ENCODE data around the gene BRINP2. TPM values are rescaled to one million over a fixed set of nuclear protein-coding genes. Genes with fewer than 3 reads are reported as not detected.

BRINP2 gene
- total and polyA plus RNA-seq, 7 donors, result 0.09 to 1.4 (median 0.14) TPM; not detected in 4

DNA sequence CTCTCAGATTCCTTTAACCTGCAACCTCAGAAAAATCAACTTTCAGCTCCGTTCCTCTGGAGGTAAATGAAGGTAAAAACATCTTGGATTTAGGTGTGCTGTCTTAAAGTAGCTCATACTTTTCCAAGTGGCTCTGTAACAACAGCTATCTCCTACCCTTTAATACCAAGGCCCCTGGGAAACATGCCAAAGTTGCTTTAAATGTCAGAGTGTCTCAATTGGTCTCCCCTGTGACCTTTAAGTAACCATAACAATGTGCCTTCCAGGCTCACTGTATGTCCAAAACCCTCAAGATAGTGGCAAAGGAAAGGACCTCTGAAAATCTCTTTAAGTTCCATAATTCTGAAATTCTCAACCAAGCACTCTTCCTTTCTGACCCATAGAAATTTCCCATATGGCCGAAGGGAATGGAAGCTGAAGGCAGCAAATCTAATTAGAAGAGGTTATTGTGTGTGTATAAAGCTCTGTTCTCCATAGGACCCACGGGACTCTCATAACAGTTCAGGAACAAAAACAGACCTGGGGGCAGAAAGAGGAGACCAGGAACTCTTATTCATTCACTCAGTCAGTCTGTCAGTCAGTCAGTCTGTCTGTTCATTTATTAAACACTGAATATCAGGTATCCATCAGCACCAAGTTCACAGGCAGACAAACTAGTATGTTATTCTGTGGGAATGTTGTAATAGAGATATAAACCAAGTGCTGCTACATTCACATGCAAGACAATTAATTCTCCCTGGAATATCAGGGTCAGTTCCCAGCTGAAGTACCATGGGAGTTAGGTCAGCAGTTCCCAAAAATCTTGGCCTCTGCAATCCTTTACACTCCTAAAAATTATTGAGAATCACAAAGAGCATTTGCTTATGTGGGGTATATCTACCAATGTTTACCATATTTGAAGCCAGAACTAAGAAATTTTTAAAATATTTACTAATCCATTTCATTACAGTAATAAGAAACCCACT, 25.4 kb upstream of the BRINP2 start:
- no peaks in the 10 kb centered on the region for H3K36me3 ChIP-seq

DNA sequence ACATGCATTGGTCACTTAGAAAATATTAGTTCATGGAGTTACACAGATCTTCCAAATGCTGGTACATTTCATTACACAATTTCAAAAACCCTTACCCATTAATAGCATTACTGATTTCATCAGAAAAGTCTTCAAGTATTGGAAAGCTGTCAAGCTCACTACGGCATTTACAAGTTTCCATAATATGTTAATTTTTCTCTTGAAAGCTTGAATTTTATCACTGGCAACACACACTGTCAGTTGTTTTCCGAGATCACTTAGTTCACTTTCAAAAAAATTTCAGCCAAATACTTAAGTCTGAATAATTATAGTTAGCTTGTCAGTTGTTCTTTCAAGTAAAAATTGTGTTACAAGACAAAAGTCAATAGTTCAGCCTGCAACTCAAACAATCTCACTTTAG, 24.3 kb upstream of the BRINP2 start:
- Histone ChIP-seq H3K27ac (no peak overlapping the region), H3K4me3 (no peak overlapping the region), H3K36me3 (no peaks in the 10 kb centered on the region), H3K27me3 (no peaks in the 10 kb centered on the region), H3K9me3 (no peaks in the 10 kb centered on the region), H3K4me1 (peaks cover 0 to 9% (median 0%) of the 10 kb centered on the region in 4 donors)
- intact Hi-C loops (cut with DNase I), result no loop called here
- no peak for DNase-seq
- TF ChIP-seq POLR2AphosphoS5 (IDR thresholded peaks at IDR 0.05) (no peak), EP300 (IDR thresholded peaks at IDR 0.05) (no peak), POLR2A (IDR thresholded peaks at IDR 0.05) (no peak)
- TF ChIP-seq, protein P1, sequence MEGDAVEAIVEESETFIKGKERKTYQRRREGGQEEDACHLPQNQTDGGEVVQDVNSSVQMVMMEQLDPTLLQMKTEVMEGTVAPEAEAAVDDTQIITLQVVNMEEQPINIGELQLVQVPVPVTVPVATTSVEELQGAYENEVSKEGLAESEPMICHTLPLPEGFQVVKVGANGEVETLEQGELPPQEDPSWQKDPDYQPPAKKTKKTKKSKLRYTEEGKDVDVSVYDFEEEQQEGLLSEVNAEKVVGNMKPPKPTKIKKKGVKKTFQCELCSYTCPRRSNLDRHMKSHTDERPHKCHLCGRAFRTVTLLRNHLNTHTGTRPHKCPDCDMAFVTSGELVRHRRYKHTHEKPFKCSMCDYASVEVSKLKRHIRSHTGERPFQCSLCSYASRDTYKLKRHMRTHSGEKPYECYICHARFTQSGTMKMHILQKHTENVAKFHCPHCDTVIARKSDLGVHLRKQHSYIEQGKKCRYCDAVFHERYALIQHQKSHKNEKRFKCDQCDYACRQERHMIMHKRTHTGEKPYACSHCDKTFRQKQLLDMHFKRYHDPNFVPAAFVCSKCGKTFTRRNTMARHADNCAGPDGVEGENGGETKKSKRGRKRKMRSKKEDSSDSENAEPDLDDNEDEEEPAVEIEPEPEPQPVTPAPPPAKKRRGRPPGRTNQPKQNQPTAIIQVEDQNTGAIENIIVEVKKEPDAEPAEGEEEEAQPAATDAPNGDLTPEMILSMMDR (IDR thresholded peaks at IDR 0.05), result no peak
- WGBS, 2 donors, result 69 to 73% methylated on average over 2 of the region's 2 CpGs

More for the DNA sequence above, 25.4 kb upstream of the BRINP2 start:
- Histone ChIP-seq H3K27me3 (no peaks in the 10 kb centered on the region), H3K4me1 (peaks cover 0 to 9% (median 0%) of the 10 kb centered on the region in 4 donors), H3K4me3 (no peak overlapping the region), H3K27ac (no peak overlapping the region), H3K9me3 (no peaks in the 10 kb centered on the region)
- intact Hi-C loops (cut with DNase I), result no loop called here
- WGBS, 2 donors, result 63 to 72% methylated on average over 3 of the region's 3 CpGs
- no peak for TF ChIP-seq EP300 (IDR thresholded peaks at IDR 0.05)
- TF ChIP-seq POLR2AphosphoS5 (IDR thresholded peaks at IDR 0.05), result no peak
- TF ChIP-seq, protein P1 (IDR thresholded peaks at IDR 0.05), result no peak
- TF ChIP-seq POLR2A (IDR thresholded peaks at IDR 0.05), result no peak
- DNase-seq, result no peak

DNA sequence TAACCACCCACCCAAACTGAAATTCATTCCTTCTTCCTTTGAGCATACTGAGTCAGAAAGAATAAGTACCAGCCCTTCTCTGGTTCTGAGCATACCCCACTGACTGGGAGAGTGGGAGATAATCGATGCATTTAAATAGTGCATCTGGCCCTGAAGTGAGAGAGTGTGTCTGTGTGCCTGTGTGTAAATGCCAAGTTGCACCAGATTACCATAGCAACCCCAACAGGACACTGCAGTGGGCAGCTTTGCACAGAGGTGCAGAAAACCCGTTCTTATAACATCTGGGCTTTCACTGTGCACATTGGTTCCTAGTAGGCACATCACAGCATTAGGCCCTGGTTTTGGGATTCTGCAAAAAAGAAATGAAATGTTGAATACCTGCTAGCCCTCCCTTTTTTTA, 8.5 kb upstream of the BRINP2 start:
- TF ChIP-seq, protein P1 (IDR thresholded peaks at IDR 0.05), result no peak
- TF ChIP-seq POLR2AphosphoS5 (IDR thresholded peaks at IDR 0.05) (no peak), EP300 (IDR thresholded peaks at IDR 0.05) (no peak), POLR2A (IDR thresholded peaks at IDR 0.05) (no peak)
- Histone ChIP-seq H3K27me3 (peaks cover 0 to 49% (median 25%) of the 10 kb centered on the region in 3 donors), H3K27ac (no peak overlapping the region), H3K4me1 (peaks cover 0 to 13% (median 10%) of the 10 kb centered on the region in 4 donors), H3K4me3 (no peak overlapping the region), H3K9me3 (no peaks in the 10 kb centered on the region), H3K36me3 (no peaks in the 10 kb centered on the region)
- DNase-seq, result no peak
- 65 to 72% methylated on average over 2 of the region's 2 CpGs for WGBS, 2 donors
- intact Hi-C loops (cut with DNase I), result no loop called here

DNA sequence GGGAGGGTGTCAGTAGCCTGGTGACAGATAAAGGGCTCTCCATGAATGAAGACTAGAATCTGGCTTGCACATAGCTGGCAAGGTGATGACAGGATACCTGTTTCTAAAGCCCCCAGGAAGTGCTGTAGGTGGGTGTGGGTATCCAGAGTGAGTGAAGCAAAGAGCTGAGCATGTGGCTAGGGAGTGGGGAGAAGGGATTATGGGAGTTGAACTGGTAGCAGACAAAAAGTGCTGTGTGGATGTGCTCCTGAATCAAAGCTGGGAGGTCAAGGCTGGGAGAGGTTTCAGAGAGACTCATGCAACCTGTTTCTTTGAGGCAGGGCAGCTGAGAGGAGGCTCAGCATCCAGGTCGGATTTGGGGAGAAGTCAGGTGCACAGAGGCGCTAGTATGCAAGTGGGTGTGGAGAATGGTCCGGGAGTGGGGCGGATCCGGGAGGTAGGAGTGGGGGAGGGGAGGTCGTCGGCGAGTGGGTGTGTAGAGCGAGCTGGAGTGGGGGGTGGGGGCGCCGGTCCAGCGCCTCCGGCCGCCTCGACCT, 6.8 kb upstream of the BRINP2 start:
- peak overlapping the region in 3 of 4 donors; percentile 17 to 40 (median 39) for H3K4me3 ChIP-seq
- no peaks in the 10 kb centered on the region for H3K36me3 ChIP-seq
- DNase-seq, result no peak
- H3K27ac ChIP-seq, result no peak overlapping the region
- no peaks in the 10 kb centered on the region for H3K9me3 ChIP-seq
- H3K4me1 ChIP-seq, result peaks cover 0 to 13% (median 10%) of the 10 kb centered on the region in 4 donors
- intact Hi-C loops (cut with DNase I), result no loop called here
- TF ChIP-seq POLR2A (IDR thresholded peaks at IDR 0.05) (no peak), POLR2AphosphoS5 (IDR thresholded peaks at IDR 0.05) (no peak), EP300 (IDR thresholded peaks at IDR 0.05) (no peak)
- TF ChIP-seq, protein P1 (IDR thresholded peaks at IDR 0.05), result no peak
- peaks cover 0 to 63% (median 25%) of the 10 kb centered on the region in 3 donors for H3K27me3 ChIP-seq
- WGBS, 2 donors, result 3 to 4% methylated on average over 15 of the region's 15 CpGs

All from sigmoid colon (tissue), 7 donors.